NT2/D1 (cell line): ENCODE measurements around the gene GBF1.

Source experiments
- DNase-seq: peaks from one replicate; pipeline ENCODE4 v3.0.0-alpha.2; 2011; ENCODE audit warnings: low read depth, low spot score
- H3K27me3 ChIP-seq: 2 replicates; pipeline ENCODE4 v1.6.0; 2011; ENCODE audit warnings: mild to moderate bottlenecking; ENCODE audit not compliant: insufficient read length, insufficient read depth
- H3K36me3 ChIP-seq: 2 replicates; pipeline ENCODE4 v1.6.1; 2011; ENCODE audit warnings: mild to moderate bottlenecking, low read length, mixed read lengths; ENCODE audit not compliant: insufficient read depth, insufficient read length
- H3K4me1 ChIP-seq: 2 replicates; pipeline ENCODE4 v1.5.1; 2011; ENCODE audit not compliant: insufficient read depth, insufficient read length
- H3K4me3 ChIP-seq: 2 replicates; pipeline ENCODE4 v1.5.1; 2011; ENCODE audit warnings: low read depth; ENCODE audit not compliant: insufficient read length
- H3K9ac ChIP-seq: 2 replicates; pipeline ENCODE4 v1.6.0; 2011; ENCODE audit warnings: low read depth; ENCODE audit not compliant: insufficient read length
- H3K9me3 ChIP-seq: 2 replicates; pipeline ENCODE4 v1.5.1; 2011; ENCODE audit warnings: mild to moderate bottlenecking, low read length; ENCODE audit not compliant: insufficient read depth
- SUZ12 ChIP-seq: IDR thresholded peaks from 2 replicates; pipeline ENCODE4 v1.6.1; 2011; ENCODE audit not compliant: insufficient read length, insufficient read depth; ENCODE audit errors: extremely low read depth
- YY1 ChIP-seq: IDR thresholded peaks from 2 replicates; pipeline ENCODE4 v1.6.1; 2011; ENCODE audit not compliant: insufficient read length, insufficient read depth
- ZNF274 ChIP-seq: IDR thresholded peaks from 2 replicates; pipeline ENCODE4 v1.6.1; 2011; ENCODE audit warnings: mild to moderate bottlenecking, low read depth, low read length

The GBF1 gene

GRCh38 chr10:102226542-102226870, 18.8 kb upstream of the GBF1 start:
- Histone ChIP-seq H3K4me3 (no peak overlapping the region), H3K36me3 (no peaks in the 10 kb centered on the region), H3K4me1 (no peaks in the 10 kb centered on the region), H3K27me3 (peaks cover 46% of the 10 kb centered on the region), H3K9me3 (peaks cover 6% of the 10 kb centered on the region; the same call in 1 of the 2 replicates), H3K9ac (peak overlapping the region; percentile 17)
- TF ChIP-seq YY1 (no peak), SUZ12 (no peak), ZNF274 (no peak)
- DNase-seq: no peak

- TF ChIP-seq ZNF274: no peak
- TF ChIP-seq YY1: no peak
- no peak for TF ChIP-seq SUZ12
- no peak overlapping the region for H3K4me3 ChIP-seq
- no peaks in the 10 kb centered on the region for H3K4me1 ChIP-seq
- H3K9me3 ChIP-seq: peaks cover 6% of the 10 kb centered on the region; the same call in 1 of the 2 replicates
- DNase-seq: no peak
- no peak overlapping the region for H3K9ac ChIP-seq
- H3K27me3 ChIP-seq: peaks cover 51% of the 10 kb centered on the region
- H3K36me3 ChIP-seq: no peaks in the 10 kb centered on the region
Measured at GRCh38 chr10:102227050-102227449, 18.3 kb upstream of the GBF1 start.

GRCh38 chr10:102229810-102230263, 15.5 kb upstream of the GBF1 start:
- peak; percentile 55 for DNase-seq
- Histone ChIP-seq H3K9ac (peak overlapping the region; percentile 85), H3K4me1 (peaks cover 4% of the 10 kb centered on the region), H3K4me3 (peak overlapping the region; percentile 56), H3K9me3 (peaks cover 6% of the 10 kb centered on the region; the same call in 1 of the 2 replicates), H3K36me3 (no peaks in the 10 kb centered on the region), H3K27me3 (peaks cover 51% of the 10 kb centered on the region)
- no peak for TF ChIP-seq YY1
- no peak for TF ChIP-seq SUZ12
- TF ChIP-seq ZNF274: no peak

GRCh38 chr10:102230264-102230860, 15.0 kb upstream of the GBF1 start:
- DNase-seq: peak; percentile 57
- Histone ChIP-seq H3K4me1 (peaks cover 5% of the 10 kb centered on the region), H3K9ac (peak overlapping the region; percentile 85), H3K36me3 (no peaks in the 10 kb centered on the region), H3K4me3 (peak overlapping the region; percentile 56), H3K9me3 (peaks cover 6% of the 10 kb centered on the region; the same call in 1 of the 2 replicates), H3K27me3 (peaks cover 51% of the 10 kb centered on the region)
- TF ChIP-seq ZNF274: no peak
- no peak for TF ChIP-seq YY1

- peaks cover 6% of the 10 kb centered on the region; the same call in 1 of the 2 replicates for H3K9me3 ChIP-seq
- H3K9ac ChIP-seq: peak overlapping the region; percentile 85
- peak overlapping the region; percentile 56 for H3K4me3 ChIP-seq
- H3K36me3 ChIP-seq: no peaks in the 10 kb centered on the region
- TF ChIP-seq YY1 (no peak), ZNF274 (no peak), SUZ12 (no peak)
- peaks cover 51% of the 10 kb centered on the region for H3K27me3 ChIP-seq
- peaks cover 11% of the 10 kb centered on the region for H3K4me1 ChIP-seq
- DNase-seq: no peak
Measured at GRCh38 chr10:102230861-102231356, 14.4 kb upstream of the GBF1 start.

GRCh38 chr10:102231357-102232318, 13.7 kb upstream of the GBF1 start:
- Histone ChIP-seq H3K9me3 (peaks cover 3% of the 10 kb centered on the region; the same call in 1 of the 2 replicates), H3K27me3 (peaks cover 45% of the 10 kb centered on the region), H3K9ac (peak overlapping the region; percentile 85), H3K4me3 (peak overlapping the region; percentile 56), H3K4me1 (peaks cover 11% of the 10 kb centered on the region), H3K36me3 (no peaks in the 10 kb centered on the region)
- DNase-seq: no peak
- TF ChIP-seq YY1: no peak
- TF ChIP-seq SUZ12: no peak
- no peak for TF ChIP-seq ZNF274

GRCh38 chr10:102233997-102234396, 11.3 kb upstream of the GBF1 start:
- Histone ChIP-seq H3K9me3 (no peaks in the 10 kb centered on the region), H3K9ac (no peak overlapping the region), H3K27me3 (peaks cover 33% of the 10 kb centered on the region), H3K4me3 (no peak overlapping the region), H3K4me1 (peaks cover 11% of the 10 kb centered on the region), H3K36me3 (no peaks in the 10 kb centered on the region)
- TF ChIP-seq ZNF274 (no peak), SUZ12 (no peak), YY1 (no peak)
- no peak for DNase-seq
